Thyroid gland (tissue), 4 donors: ENCODE results near the gene CYP3A4.

Experiments
- CTCF ChIP-seq, 6 experiments: fragments of 200-600 bp in 3 of 6; fragments of 450-650 bp in 3 of 6; sonication (generic) in 3 of 6; IDR thresholded peaks; one replicate each; pipeline ENCODE4 v1.5.1; 2016 to 2019; ENCODE audit warnings: antibody characterized with exemption in 6 of 6, mild to moderate bottlenecking in 2 of 6, inconsistent platforms in 1 of 6, moderate library complexity in 1 of 6
- POLR2A ChIP-seq, 2 donors: fragments of 450-650 bp; IDR thresholded peaks; one replicate each; pipeline ENCODE4 v1.6.1; 2017; ENCODE audit warnings: antibody characterized with exemption in 2 of 2, mild to moderate bottlenecking in 2 of 2, moderate library complexity in 1 of 2

- TF ChIP-seq CTCF (IDR thresholded peaks at IDR 0.05) = no peak
- TF ChIP-seq POLR2A (IDR thresholded peaks at IDR 0.05) = no peak
Observed at GRCh38 chr7:99825452-99825851, 41.5 kb upstream of the CYP3A4 start.
